ENCODE results near the gene OR2J1.
"Not testable (repeated sequence)": the region's sequence is repeated elsewhere in the genome, so short reads cannot be mapped to it uniquely, and the experiment has no call there.

Gene OR2J1

DNA sequence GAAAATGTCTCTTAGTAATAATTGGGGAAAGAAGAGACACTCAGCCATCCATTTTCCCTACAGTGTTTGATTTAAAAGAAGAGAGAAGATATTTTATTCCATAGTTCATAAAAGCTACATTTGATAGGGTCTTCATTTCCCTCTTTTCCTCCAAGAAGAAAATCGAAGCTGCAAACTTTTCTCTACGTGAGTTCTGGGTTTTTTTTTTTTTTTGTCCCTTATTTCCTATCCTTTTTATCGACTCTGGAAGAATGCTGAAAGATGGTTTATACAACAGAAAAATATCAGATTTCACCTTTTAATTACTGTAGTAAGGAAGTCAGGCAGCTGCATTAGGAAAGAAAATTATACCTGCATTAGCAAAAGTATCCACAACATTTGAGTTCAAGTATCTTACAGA, at the start of gene OR2J1:
Gene OR2J1 (plus strand): TSS at position 301 of the 400 bp plus-strand sequence. CDS start 1,453 bp downstream, outside the sequence.
- DNase-seq (ENCODE audit: low spot score) = no peak

- DNase-seq (ENCODE audit: low spot score) = no peak
Measured at GRCh38 chr6:29051680-29052079, 47.6 kb upstream of the OR2J1 start.

- DNase-seq (ENCODE audit: low spot score) = peak; percentile 4
Measured at GRCh38 chr6:29071831-29072723, 27.2 kb upstream of the OR2J1 start.

GRCh38 chr6:29079203-29079602, 20.1 kb upstream of the OR2J1 start:
- DNase-seq (ENCODE audit: low spot score) = no peak

DNA sequence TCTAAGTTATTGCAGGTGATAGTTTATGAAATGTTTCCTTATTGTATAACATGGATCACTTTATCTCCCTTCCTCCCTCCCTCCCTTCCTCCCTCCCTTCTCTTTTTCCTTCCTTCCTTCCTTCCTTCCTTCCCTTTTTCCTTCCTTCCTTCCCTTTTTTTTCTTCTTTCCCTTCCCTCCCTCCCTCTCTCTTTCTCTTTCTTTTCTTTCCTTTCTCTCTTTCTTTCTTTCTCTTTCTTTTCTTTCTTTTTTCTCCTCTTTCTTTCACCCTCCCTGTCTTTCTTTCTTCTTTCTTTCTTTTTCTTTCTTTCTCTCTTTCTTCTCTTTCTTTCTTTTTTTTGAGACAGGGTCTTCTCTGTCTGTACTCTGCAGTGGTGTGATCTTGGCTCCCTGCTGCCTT, 18.0 kb upstream of the OR2J1 start:
- no peak for DNase-seq (ENCODE audit: low spot score)

- DNase-seq (ENCODE audit: low spot score) = no peak
Measured at GRCh38 chr6:29082457-29082856, 16.8 kb upstream of the OR2J1 start.

- DNase-seq (ENCODE audit: low spot score) = no peak
Measured at GRCh38 chr6:29087213-29087612, 12.1 kb upstream of the OR2J1 start, which contains the start of gene OR2B3. Gene OR2B3, minus strand, starts transcription at chr6:29087313. Its CDS starts 65 bp downstream, at chr6:29087248.

- DNase-seq (ENCODE audit: low spot score) = no peak
Measured at GRCh38 chr6:29092957-29093356, 6.3 kb upstream of the OR2J1 start.

- no peak for DNase-seq (ENCODE audit: low spot score)
Measured at GRCh38 chr6:29097803-29098202, 1.5 kb upstream of the OR2J1 start.

DNA sequence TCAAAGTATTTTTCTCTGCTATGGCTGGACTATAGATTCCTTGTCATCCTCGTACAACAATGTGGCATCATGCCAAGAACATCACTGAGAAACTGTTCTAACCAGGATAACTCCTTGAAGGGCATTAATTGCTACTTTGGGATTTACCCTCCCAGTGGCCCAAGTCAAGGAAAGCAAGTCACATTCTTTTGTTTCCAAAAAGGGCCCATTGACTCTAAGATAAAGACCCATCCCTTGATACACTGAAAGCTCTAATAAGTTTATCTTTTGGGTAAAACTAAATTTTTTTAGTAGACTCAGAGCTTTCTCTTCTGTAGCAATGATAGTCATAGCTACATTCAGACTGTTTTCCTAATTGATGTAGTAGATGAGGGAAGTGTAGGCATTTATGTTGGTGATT, 8.5 kb downstream of the OR2J1 start, which contains the start of gene OR2J3:
Gene OR2J3 (plus strand): TSS at position 301 of the 400 bp plus-strand sequence. CDS start 3,833 bp downstream, outside the sequence.
- DNase-seq (ENCODE audit: low spot score) = no peak

DNA sequence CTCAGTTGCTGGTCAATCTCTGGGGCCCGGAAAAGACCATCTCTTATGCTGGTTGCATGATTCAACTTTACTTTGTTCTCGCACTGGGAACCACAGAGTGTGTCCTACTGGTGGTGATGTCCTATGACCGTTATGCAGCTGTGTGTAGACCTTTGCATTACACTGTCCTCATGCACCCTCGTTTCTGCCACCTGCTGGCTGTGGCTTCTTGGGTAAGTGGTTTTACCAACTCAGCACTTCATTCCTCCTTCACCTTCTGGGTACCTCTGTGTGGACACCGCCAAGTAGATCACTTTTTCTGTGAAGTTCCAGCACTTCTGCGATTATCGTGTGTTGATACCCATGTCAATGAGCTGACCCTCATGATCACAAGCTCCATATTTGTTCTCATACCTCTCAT, 12.8 kb downstream of the OR2J1 start:
- no peak for DNase-seq (ENCODE audit: low spot score)

- not testable (repeated sequence) for DNase-seq (ENCODE audit: low spot score)
Measured at GRCh38 chr6:29114964-29115363, 15.7 kb downstream of the OR2J1 start.

GRCh38 chr6:29129326-29130012, 30.2 kb downstream of the OR2J1 start:
- no peak for DNase-seq (ENCODE audit: low spot score)

DNA sequence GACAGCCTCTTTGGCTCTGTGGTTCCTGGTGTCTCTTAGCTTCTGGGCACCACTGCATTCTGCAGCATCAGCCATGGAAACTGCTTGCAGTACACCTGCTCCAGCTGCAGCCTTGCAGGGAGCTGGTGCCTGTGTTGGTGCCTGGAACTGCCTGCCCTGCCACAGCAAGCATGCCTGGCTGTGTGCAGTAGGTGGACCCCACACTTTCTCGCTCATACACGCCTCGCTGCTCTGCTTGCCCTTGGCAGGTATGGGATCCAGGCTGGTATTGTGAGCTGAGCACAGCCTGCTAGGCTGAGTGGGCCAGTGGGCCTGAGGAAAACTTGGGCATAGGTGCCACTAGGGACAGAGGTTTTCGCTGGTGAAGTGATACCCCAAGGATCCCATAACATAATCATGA, 31.4 kb downstream of the OR2J1 start:
- no peak for DNase-seq (ENCODE audit: low spot score)

DNA sequence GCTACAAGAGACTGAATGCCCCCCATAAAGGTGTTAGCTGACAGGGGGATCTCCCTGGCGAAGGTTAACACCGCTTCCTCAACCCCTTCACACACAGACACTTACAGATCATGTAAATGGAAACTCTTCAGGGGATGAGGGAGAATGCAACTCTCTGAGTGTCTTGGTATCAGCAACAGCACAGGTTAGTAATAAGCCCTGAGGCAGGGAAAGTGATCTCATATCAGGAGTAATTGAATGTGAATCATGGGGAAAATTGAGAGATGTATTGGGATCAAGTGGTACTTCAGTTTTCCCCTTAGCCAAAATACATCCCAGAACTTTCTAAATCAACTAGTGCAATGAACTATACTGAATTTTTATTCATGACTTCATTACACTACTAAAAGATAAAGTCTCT, 32.4 kb downstream of the OR2J1 start:
- no peak for DNase-seq (ENCODE audit: low spot score)

- no peak for DNase-seq (ENCODE audit: low spot score)
Measured at GRCh38 chr6:29137724-29138123, 38.4 kb downstream of the OR2J1 start.

- no peak for DNase-seq (ENCODE audit: low spot score)
Measured at GRCh38 chr6:29141606-29142005, 42.3 kb downstream of the OR2J1 start.

DNA sequence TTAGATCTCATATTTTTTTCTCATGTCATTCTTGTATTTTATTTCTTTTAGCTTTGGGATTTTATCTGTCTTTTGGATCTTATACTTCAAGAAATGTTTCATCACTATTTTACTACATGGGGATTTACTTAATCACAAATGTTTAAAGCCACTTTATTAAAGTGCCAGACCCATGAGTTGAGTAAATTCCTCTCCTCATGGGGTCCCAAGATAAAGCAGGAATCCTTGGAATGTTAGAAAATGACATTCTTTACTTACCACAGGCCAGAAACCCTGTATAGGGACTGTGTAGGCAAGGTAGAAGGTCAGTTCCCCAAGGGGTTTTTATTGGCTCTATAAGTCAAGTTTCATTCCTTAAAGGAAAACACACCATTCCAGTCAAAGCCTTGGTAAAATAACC, 43.0 kb downstream of the OR2J1 start:
- DNase-seq (ENCODE audit: low spot score) = no peak

GRCh38 chr6:29146179-29146578, 46.9 kb downstream of the OR2J1 start:
- no peak for DNase-seq (ENCODE audit: low spot score)

- DNase-seq (ENCODE audit: low spot score) = no peak
Measured at GRCh38 chr6:29147074-29147473, 47.8 kb downstream of the OR2J1 start.

DNA sequence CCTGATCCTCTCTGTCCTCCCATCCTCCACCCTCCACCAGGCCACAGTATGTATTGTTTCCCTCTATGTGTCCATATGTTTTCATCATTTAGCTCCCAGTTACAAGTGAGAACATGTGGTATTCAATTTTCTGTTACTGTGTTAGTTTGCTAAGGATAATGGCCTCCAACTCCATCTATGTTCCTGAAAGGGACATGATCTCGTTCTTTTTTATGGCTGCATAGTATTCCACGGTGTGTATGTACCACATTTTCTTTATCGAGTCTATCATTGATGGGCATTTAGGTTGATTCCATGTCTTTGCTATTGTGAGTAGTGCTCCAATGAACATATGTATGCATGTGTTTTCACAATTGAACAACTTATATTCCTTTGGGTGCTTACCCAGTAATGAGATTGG, 50.2 kb downstream of the OR2J1 start:
- not testable (repeated sequence) for DNase-seq (ENCODE audit: low spot score)
